GM13977 (cell line): ENCODE results near the gene SLC2A5.
"Not testable (repeated sequence)": the region's sequence is repeated elsewhere in the genome, so short reads cannot be mapped to it uniquely, and the experiment has no call there.

Source experiments
- DNase-seq: peaks from one replicate; pipeline ENCODE4 v3.0.0; 2012; ENCODE audit warnings: low spot score
- CTCF ChIP-seq: IDR thresholded peaks from 2 replicates; pipeline ENCODE4 v1.5.1; 2012; ENCODE audit warnings: mild to moderate bottlenecking, control low read depth; ENCODE audit not compliant: insufficient read depth; ENCODE audit errors: extremely low read depth, missing control alignments
- in situ Hi-C: fragments of 300-500 bp; cut with MboI; formaldehyde crosslinking; loops from one replicate; pipeline ENCODE4 v1.12.0; 2022; ENCODE audit warnings: low sequenced_read_pairs, low pct_unique_long_range_greater_than_20kb, mixed read lengths, inconsistent platforms; ENCODE audit not compliant: unreplicated experiment

The SLC2A5 gene

GRCh38 chr1:9031484-9032259, 37.8 kb downstream of the SLC2A5 start:
- in situ Hi-C loops: no loop called here
- no peak for DNase-seq
- TF ChIP-seq CTCF: no peak

- in situ Hi-C loops, DNase-seq: not testable (repeated sequence)
Measured at GRCh38 chr1:9031077-9031476, 38.4 kb downstream of the SLC2A5 start.

- DNase-seq: no peak
- in situ Hi-C loops: no loop called here
Measured at GRCh38 chr1:9028921-9029705, 40.3 kb downstream of the SLC2A5 start.

GRCh38 chr1:9027307-9027706, 42.1 kb downstream of the SLC2A5 start:
- TF ChIP-seq CTCF: no peak
- in situ Hi-C loops: no loop called here

More at GRCh38 chr1:9028921-9029705, 40.3 kb downstream of the SLC2A5 start:
- no peak for TF ChIP-seq CTCF

GRCh38 chr1:9025449-9025848, 44.0 kb downstream of the SLC2A5 start:
- TF ChIP-seq CTCF: no peak
- in situ Hi-C loops: no loop called here
- DNase-seq: no peak

More at GRCh38 chr1:9027307-9027706, 42.1 kb downstream of the SLC2A5 start:
- DNase-seq: no peak

GRCh38 chr1:9024837-9025236, 44.6 kb downstream of the SLC2A5 start:
- DNase-seq: no peak
- in situ Hi-C loops: no loop called here
- peak; percentile 4 for TF ChIP-seq CTCF

GRCh38 chr1:9022773-9023172, 46.7 kb downstream of the SLC2A5 start:
- no peak for TF ChIP-seq CTCF
- DNase-seq: no peak
- in situ Hi-C loops: no loop called here

GRCh38 chr1:9022026-9022738, 47.3 kb downstream of the SLC2A5 start:
- DNase-seq, in situ Hi-C loops: not testable (repeated sequence)
